Stimulated activated CD4-positive, alpha-beta T cell treated with anti-CD3 and anti-CD28 coated beads, Interleukin-4, amount 100 ng/mL, for 4 hours (primary cell): ENCODE measurements around the gene KCTD8.

Experiments used
- DNase-seq, 2 experiments: peaks; one replicate each; pipeline ENCODE4 v3.0.0-alpha.2; 2020

The KCTD8 gene

DNA sequence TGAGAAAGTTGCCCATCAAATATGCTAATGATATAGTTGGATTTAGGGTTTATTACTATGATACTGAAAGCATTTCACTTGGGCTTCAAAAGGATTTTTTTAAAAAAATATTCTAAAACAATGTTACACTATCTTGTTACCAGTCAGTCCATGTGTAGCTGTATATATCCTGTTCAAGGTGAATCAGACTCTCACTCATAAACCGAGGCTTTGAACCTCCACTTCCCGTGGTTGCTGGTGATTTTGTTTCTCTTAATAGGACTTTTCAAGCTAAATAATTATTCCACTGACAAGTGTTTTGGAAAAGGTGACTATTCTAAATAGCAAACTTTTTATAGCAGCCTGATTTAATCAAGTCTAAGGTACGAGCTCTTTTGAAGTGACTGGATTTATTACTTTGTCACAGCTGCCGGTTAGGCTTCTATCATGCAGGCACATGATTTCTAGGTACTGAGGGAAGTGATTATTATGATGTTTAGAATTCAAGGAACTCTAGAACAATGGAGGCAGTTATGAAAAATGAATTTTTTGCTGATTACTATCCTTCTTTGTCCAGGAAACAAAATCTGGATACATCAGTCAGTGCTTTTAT, 287.7 kb downstream of the KCTD8 start:
- no peak for DNase-seq

GRCh38 chr4:44159991-44160390, 288.6 kb downstream of the KCTD8 start:
- no peak for DNase-seq

DNA sequence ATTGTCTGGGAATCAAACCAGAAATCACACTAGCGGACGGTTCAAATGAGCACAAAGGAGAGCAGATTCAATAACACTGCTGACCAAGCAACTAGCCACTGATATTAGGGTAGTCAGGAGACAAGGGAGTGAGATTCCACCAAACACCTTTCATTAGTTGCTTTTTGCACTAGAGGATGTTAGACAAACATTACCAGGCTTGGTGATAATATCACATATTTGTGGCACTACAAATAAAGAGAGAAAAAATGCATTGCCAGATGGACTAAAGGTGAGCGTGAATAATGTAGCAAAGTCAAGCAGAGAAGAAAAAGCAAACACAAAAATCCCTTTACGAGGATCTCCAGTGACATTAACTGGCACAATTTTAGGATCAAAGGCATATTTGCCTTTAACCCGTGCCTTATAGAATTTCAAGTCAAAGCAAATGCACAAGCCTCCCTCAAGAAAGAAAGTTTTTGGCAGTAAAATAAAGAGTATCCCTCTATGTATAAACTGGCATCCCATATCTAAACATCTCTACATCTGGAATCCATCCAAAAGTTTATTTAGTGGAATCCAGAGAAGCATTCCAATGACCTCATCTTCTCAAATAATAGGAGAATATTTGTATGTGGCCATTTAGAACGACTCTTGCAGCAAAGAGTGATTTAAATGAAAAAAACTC, 290.9 kb downstream of the KCTD8 start:
- no peak for DNase-seq

DNA sequence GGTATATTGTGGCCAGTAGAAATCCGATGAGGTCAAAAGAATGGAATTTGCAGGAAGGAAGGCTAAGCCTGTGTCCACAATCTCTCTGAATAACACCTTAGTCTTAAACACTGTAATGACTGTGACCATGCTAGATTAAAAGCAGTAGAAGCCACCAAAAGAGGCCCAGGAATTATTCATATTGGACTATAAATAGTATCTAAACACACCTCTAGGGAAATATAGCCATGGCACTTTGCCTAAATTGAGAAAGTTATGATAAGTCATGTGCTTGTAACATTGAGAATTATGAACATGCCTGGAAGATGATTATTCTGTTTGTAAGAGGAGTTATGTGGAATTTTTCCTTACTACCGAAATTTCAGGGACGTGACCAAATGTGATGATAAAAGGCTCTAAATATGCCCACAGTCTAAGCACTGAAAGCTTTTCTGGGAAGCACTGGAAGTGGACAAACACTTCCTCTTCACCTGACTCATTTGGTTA, 298.5 kb downstream of the KCTD8 start:
- DNase-seq = no peak

DNA sequence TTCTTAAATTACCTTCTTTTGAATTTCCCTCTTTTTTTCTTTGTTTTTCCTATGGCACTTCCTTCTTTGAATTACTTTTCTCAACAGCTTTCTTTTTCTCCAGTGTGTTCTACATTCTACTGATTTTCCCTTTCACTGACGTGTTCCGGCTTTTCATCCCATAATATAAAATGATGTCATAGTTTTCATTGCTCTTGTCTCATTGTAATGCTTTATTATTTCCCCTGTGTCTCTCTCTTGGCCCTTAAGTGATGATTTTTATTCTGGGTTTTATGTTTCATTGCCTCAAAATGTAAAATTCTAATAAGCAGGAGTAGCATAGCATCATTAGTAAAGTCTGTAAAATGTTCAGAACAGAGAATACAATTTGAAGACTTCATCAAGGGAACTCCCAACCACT, 299.3 kb downstream of the KCTD8 start:
- DNase-seq = no peak

DNA sequence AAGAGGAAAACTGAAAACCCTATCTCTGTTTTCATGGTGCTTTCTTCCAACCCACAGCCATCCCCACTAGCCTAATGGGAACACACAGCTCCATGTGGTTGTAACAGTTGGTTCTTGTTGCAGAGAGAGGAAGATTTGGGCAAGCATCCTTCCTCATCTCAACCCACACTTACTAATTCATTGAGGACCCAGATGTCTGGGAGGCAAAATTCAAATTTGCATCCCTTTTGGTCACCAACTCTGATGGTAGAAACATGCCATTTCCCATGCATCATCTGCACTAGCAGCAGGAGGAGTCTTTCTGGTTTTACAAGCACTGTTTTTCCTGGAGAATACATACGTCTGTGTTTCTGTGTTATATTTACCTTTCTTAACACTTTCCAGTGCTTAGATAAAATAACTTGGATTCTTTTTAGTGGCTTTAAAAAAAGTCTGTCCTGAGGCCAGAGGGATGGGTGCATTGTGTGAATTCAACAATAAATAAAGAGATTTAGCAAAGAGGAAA, 301.0 kb downstream of the KCTD8 start:
- no peak for DNase-seq

DNA sequence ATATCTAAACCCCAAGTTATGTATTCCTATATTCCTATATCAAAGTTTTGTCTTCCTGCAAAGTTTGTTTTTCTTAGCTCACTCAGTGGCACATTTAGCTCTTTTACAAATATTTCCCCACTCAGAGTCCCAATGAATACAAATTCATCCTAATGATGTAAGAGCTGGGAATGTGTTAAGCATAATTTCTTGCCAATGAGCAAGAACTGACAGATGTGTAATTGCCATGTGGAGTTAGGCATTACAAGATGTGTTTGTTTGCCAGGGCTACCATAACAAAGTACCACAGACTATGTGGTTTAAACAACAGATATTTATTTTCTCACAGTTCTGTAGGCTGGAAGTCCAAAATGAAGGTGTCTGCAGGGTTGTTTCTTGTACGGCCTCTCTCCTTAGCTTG, 302.1 kb downstream of the KCTD8 start:
- no peak for DNase-seq

- no peak for DNase-seq
Measured at GRCh38 chr4:44145868-44146267, 302.7 kb downstream of the KCTD8 start.

- no peak for DNase-seq
Measured at GRCh38 chr4:44132526-44132925, 316.1 kb downstream of the KCTD8 start.
